ENCODE data around the gene RFX8. TPM values are rescaled to one million over a fixed set of nuclear protein-coding genes. Genes with fewer than 3 reads are reported as not detected.

Gene RFX8
- total and polyA plus RNA-seq, 10 of the 15 experiments (the other 5 are each of a cell fraction or from before 2014, with no cell fraction given), result 0.19 TPM; not detected in 9

GRCh38 chr2:101368376-101368775 is 106.5 kb downstream of the RFX8 start (continued):
- TF ChIP-seq NKRF (conservative IDR thresholded peaks at IDR 0.05), result no peak
- no peak for TF ChIP-seq KLF5 (IDR thresholded peaks at IDR 0.05; ENCODE audit: partially characterized antibody)

GRCh38 chr2:101367508-101367907 is 107.4 kb downstream of the RFX8 start:
- Histone ChIP-seq H3K9ac (ENCODE audit: control insufficient read depth, insufficient read depth, low read length) (no peak overlapping the region), H4K20me1 (ENCODE audit: control insufficient read depth, insufficient read depth) (no peaks in the 10 kb centered on the region), H3K79me2 (ENCODE audit: control insufficient read depth, insufficient read depth, low read length) (no peaks in the 10 kb centered on the region), H3K27ac (ENCODE audit: control insufficient read depth, insufficient read depth) (no peak overlapping the region), H3K9me3 (replicated peaks; ENCODE audit: control insufficient read depth, insufficient read depth, low read length) (no peaks in the 10 kb centered on the region), H3K4me2 (ENCODE audit: control insufficient read depth, insufficient read depth) (no peak overlapping the region), H3K36me3 (ENCODE audit: control insufficient read depth in 2 of 2, insufficient read depth in 2 of 2, low read length in 1 of 2) (no peaks in the 10 kb centered on the region), H2AFZ (ENCODE audit: control insufficient read depth, low read depth, low read length) (no peak overlapping the region), H3K27me3 (replicated peaks in 1 of 2; ENCODE audit: control insufficient read depth in 2 of 2, insufficient read depth in 2 of 2, low read length in 1 of 2) (no peaks in the 10 kb centered on the region), H3K4me1 (ENCODE audit: control insufficient read depth, insufficient read depth, low read length) (no peaks in the 10 kb centered on the region), H3K4me3 (no peak overlapping the region)
- in situ Hi-C loops (cut with MboI), result no loop called here
- ChIA-PET RAD21 (ENCODE audit: unreplicated experiment) (no interaction called here), CTCF (no interaction called here), SMC1A (ENCODE audit: uncharacterized antibody, unreplicated experiment) (no interaction called here), POLR2A (no interaction called here)
- 43% methylated on average over 5 of the region's 5 CpGs for WGBS (ENCODE audit: insufficient coverage, insufficient replicate concordance, low lambda C conversion rate, missing lambda C conversion rate)
- no TSS peak for BruUV-seq (replicated peaks)
- ATAC-seq, result no peak
- intact Hi-C loops (cut with micrococcal nuclease; ENCODE audit: unreplicated experiment), result no loop called here
- no peak for DNase-seq (ENCODE audit: low read depth, low spot score)
- no peak for FAIRE-seq
- TF ChIP-seq ZBTB11 (CRISPR knock-in tag; IDR thresholded peaks at IDR 0.05) (no peak), NBN (IDR thresholded peaks at IDR 0.05) (no peak), WRNIP1 (IDR thresholded peaks at IDR 0.05; ENCODE audit: borderline replicate concordance, low read depth, low read length) (no peak), ZBTB40 (IDR thresholded peaks at IDR 0.05; ENCODE audit: borderline replicate concordance) (no peak), KAT2A (conservative IDR thresholded peaks at IDR 0.05; ENCODE audit: control insufficient read depth, low read depth, low read length) (no peak), ATF2 (IDR thresholded peaks at IDR 0.05; ENCODE audit: low read length) (no peak)

Measured in GM12878 (cell line).